22Rv1 (cell line): ENCODE data around the gene MAP4K2.

Experiments
- H3K27ac ChIP-seq: fragments of 450-650 bp; 2 replicates; pipeline ENCODE4 v1.5.1; 2017
- ZFX ChIP-seq: fragments of 450-650 bp; IDR thresholded peaks from 2 replicates; pipeline ENCODE4 v1.6.1; 2017; ENCODE audit warnings: antibody characterized with exemption, borderline replicate concordance
- TF ChIP-seq, protein P1 (sequence below): fragments of 450-650 bp; IDR thresholded peaks from 2 replicates; pipeline ENCODE4 v1.5.1; 2017; ENCODE audit warnings: mild to moderate bottlenecking

Gene MAP4K2

DNA sequence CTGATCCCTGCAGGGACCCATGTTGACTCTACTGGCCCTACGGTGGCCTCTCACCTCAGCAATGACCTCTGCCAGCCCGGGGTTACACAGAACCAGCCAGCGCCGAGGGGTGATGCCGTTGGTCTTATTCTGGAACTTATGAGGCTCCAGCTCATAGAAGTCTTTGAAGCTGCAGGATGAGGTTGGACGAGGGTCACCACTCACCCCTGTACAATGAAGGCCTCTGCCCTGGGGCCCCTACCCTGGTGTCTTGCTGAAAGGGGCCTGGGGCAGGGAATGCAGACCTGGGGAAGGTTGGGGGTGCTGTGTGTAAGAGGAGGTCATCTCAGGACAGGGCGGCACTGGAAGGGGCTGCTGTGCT lies 50.0 kb downstream of the MAP4K2 start:
- no peak overlapping the region for H3K27ac ChIP-seq
- TF ChIP-seq, protein P1, sequence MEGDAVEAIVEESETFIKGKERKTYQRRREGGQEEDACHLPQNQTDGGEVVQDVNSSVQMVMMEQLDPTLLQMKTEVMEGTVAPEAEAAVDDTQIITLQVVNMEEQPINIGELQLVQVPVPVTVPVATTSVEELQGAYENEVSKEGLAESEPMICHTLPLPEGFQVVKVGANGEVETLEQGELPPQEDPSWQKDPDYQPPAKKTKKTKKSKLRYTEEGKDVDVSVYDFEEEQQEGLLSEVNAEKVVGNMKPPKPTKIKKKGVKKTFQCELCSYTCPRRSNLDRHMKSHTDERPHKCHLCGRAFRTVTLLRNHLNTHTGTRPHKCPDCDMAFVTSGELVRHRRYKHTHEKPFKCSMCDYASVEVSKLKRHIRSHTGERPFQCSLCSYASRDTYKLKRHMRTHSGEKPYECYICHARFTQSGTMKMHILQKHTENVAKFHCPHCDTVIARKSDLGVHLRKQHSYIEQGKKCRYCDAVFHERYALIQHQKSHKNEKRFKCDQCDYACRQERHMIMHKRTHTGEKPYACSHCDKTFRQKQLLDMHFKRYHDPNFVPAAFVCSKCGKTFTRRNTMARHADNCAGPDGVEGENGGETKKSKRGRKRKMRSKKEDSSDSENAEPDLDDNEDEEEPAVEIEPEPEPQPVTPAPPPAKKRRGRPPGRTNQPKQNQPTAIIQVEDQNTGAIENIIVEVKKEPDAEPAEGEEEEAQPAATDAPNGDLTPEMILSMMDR = no peak
- no peak for TF ChIP-seq ZFX

DNA sequence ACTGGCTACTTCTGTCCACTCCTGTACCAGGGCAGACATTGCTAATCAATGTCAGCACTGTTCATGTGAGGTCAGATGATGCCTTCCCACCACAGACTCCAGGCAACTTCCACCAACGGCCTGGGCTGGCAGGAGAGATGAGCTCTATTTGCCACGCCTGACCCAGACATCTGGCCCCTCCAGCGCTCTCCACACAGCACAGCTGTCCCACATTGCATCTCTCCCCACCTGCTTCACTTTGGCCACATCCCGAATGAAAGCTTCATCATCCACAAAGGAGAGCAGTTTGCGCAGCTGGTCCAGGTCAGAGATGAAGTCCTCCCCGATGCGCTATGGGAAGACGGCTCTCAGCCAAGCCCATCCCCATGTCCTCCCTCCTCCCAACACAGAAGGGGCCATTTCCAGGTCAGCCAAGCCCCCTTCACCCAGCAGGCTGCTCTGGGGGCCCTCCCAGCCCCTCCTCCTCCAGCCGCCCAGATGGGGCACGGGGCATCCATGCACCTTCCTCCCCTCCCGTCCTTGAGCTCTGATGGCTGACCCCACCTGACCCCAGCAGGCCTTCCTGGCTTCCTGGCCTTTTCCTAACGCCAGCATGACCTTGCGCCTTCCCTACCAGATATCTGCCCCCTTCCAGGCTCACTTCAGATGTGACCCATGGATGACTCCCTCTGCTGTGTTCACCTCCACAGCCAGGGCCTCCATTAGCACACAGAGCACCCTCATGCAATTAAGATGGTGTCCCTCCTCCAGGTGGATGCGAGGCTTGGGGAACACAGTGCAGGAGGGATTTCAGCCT lies 50.6 kb downstream of the MAP4K2 start:
- no peak for TF ChIP-seq ZFX
- TF ChIP-seq, protein P1 = no peak
- H3K27ac ChIP-seq = no peak overlapping the region

DNA sequence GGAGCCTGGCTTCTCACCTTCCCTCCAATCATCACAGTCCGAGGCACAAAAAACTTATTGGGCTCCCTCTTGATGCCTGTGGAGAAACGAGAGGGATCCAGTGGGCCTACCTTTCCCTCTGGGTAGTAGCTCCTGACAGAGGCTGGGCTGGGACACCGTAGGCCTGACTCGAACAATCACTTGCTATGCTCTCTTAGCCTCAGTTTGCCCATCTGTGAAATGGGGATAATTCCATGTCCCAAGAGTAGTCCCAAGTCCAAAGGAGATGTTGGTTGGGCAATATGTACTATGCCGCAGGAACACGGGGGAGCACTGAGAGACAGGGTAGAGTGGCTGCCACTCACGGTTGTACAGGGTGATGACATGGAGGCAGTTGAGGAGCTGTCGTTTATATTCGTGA lies 51.4 kb downstream of the MAP4K2 start:
- TF ChIP-seq ZFX = no peak
- TF ChIP-seq, protein P1 = no peak
- H3K27ac ChIP-seq = no peak overlapping the region

DNA sequence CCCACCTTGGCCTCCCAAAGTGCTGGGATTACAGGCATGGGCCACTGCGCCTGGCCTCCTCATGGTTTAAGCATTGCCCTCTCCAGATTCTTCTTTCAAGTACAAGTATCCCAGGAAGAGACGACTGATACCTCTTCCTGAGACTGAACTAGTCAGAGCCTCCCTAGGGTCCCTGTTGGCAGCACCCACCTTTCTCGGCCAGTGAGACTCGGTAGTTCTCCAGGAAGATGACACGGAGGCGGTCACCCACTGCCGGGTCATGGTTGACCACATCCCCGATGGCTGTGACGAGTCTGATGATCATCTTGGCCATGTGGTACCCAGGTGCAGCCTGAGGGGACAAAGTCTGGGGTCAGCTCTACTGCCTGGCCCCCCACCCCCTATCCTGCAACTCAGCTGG lies 51.9 kb downstream of the MAP4K2 start:
- H3K27ac ChIP-seq = no peak overlapping the region
- TF ChIP-seq, protein P1 = no peak
- TF ChIP-seq ZFX = no peak

DNA sequence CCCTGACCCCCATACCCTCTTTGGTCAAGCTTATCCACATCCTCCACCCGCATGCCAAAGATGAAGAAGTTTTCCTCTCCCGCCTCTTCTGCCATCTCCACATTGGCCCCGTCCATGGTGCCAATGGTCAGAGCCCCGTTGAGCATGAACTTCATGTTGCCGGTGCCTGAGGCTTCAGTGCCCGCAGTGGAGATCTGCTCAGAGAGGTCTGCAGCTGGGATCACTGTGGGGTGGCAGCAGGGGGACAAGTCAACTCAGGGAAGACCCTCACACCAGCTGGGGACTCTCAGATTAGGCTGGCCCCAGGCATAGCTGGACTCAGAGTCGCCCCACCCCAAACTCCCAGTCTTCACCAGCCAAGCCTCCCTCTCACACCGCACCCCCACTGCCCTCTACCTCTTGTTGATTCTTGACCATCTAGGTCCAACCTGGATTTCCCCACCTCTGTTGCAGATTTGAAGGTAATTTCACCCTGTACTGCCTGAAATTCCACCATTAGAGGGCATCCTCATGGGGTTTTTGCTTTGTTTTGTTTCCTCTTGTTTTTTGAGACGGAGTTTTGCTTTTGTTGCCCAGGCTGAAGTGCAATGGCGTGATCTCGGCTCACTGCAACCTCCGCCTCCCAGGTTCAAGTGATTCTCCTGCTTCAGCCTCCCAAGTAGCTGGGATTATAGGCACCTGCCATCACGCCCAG lies 52.5 kb downstream of the MAP4K2 start:
- no peak for TF ChIP-seq ZFX
- TF ChIP-seq, protein P1 = no peak
- H3K27ac ChIP-seq = no peak overlapping the region

DNA sequence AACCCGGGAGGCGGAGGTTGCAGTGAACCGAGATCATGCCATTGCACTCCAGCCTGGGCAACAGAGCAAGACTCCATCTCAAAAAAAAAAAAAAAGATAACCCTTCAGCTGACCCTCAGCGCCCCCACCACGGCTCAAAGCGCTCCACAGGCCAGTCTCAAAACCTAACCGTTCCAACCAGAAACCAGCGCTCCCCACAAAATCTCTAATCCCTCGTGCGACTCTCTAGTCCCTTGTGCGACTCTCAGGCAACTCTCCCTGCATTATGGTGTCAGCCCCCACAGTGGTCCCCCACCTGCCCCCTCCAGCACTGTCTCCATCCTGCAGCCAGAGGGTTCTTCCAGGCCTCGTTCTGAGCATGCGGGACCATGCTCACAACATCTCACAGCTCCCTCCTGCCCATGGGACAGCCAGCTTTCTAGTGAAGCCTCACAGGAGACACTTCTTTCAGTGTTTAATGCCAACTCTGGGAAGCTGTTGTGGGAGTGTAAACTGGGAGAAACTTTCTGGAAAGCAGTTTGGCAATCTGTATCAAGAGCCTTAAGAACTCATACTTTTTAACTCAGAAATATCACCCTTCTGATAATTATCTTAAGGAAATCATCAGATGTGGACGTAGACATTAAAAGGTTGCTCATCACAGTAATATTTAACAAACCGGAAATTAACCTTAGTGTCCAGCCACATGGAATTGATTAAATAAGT lies 54.9 kb downstream of the MAP4K2 start:
- no peak overlapping the region for H3K27ac ChIP-seq
- TF ChIP-seq, protein P1 = no peak
- no peak for TF ChIP-seq ZFX

DNA sequence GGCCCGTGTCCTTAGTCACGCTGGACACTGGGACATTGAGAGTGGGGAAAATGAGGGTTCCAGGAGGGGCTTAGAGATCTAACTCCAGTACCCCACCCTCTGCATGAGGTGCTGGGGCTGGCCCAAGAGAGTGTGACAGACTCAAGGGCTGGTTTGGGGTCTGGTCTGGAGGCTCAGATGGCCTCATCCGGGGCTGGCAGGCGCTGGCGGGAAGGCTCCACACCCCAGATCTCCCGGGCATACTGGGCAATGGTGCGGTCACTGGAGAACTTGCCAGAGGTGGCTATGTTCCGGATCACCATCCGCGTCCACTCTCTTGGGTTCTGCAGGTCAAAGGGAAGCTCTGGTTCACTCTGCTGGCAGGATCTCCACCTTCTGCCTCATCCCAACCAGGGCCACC lies 56.5 kb downstream of the MAP4K2 start:
- H3K27ac ChIP-seq = no peak overlapping the region
- TF ChIP-seq ZFX = no peak
- TF ChIP-seq, protein P1 = no peak
